SK-N-SH treated with all-trans-retinoic acid at 6 μM for 48 hours (cell line): Measurements from ENCODE around the gene RBMS3.

Source experiments
- ATAC-seq: fragments of 200-7000 bp; cut with Tn5 transposase; 3 replicates; pipeline ENCODE4 v1.9.1; 2020; ENCODE audit warnings: mild to moderate bottlenecking, moderate library complexity
- ARNTL ChIP-seq: fragments of 450-650 bp; formaldehyde crosslinking; IDR thresholded peaks from 2 replicates; pipeline ENCODE4 v1.5.0; 2020; ENCODE audit warnings: low read depth, mild to moderate bottlenecking, moderate library complexity, borderline replicate concordance
- BACH2 ChIP-seq: fragments of 250-450 bp; sonication (Bioruptor Pico); IDR thresholded peaks from 2 replicates; pipeline ENCODE4 v1.9.0; 2021; ENCODE audit warnings: mild to moderate bottlenecking, borderline replicate concordance
- CSDC2 ChIP-seq: fragments of 250-450 bp; sonication (Bioruptor Pico); IDR thresholded peaks from 2 replicates; pipeline ENCODE4 v1.5.0; 2020; ENCODE audit warnings: mild to moderate bottlenecking, moderate library complexity
- ESRRG ChIP-seq: fragments of 250-450 bp; sonication (Bioruptor Pico); IDR thresholded peaks from 2 replicates; pipeline ENCODE4 v1.6.1; 2021; ENCODE audit warnings: mild to moderate bottlenecking
- GLIS3 ChIP-seq: fragments of 250-450 bp; sonication (Bioruptor Pico); IDR thresholded peaks from 2 replicates; pipeline ENCODE4 v1.5.0; 2020; ENCODE audit warnings: mild to moderate bottlenecking, moderate library complexity
- ISL1 ChIP-seq: fragments of 250-450 bp; sonication (Bioruptor Pico); IDR thresholded peaks from 2 replicates; pipeline ENCODE4 v2.1.2; 2022; ENCODE audit warnings: mild to moderate bottlenecking, moderate library complexity
- PPARA ChIP-seq: fragments of 250-450 bp; sonication (Bioruptor Pico); IDR thresholded peaks from 2 replicates; pipeline ENCODE4 v1.5.0; 2020; ENCODE audit warnings: mild to moderate bottlenecking, borderline replicate concordance
- RARB ChIP-seq: fragments of 250-450 bp; sonication (Bioruptor Pico); IDR thresholded peaks from 2 replicates; pipeline ENCODE4 v1.8.0; 2021; ENCODE audit warnings: mild to moderate bottlenecking, moderate library complexity
- SNAI2 ChIP-seq: fragments of 250-450 bp; sonication (Bioruptor Pico); IDR thresholded peaks from 2 replicates; pipeline ENCODE4 v1.5.0; 2020; ENCODE audit warnings: mild to moderate bottlenecking, moderate library complexity
- TCF4 ChIP-seq: fragments of 250-450 bp; sonication (Bioruptor Pico); IDR thresholded peaks from 2 replicates; pipeline ENCODE4 v1.8.0; 2021; ENCODE audit warnings: mild to moderate bottlenecking, moderate library complexity, borderline replicate concordance
- TOX ChIP-seq: fragments of 250-450 bp; sonication (Bioruptor Pico); IDR thresholded peaks from 2 replicates; pipeline ENCODE4 v1.8.0; 2021; ENCODE audit warnings: mild to moderate bottlenecking, moderate library complexity, borderline replicate concordance
- ZC3H10 ChIP-seq: fragments of 250-450 bp; sonication (Bioruptor Pico); IDR thresholded peaks from 2 replicates; pipeline ENCODE4 v1.5.1; 2021; ENCODE audit warnings: mild to moderate bottlenecking, moderate library complexity
- ZFP3 ChIP-seq: fragments of 250-450 bp; sonication (Bioruptor Pico); IDR thresholded peaks from 2 replicates; pipeline ENCODE4 v1.5.0; 2020; ENCODE audit warnings: mild to moderate bottlenecking, moderate library complexity
- ZFP30 ChIP-seq: fragments of 450-650 bp; formaldehyde crosslinking; IDR thresholded peaks from 2 replicates; pipeline ENCODE4 v1.5.0; 2022; ENCODE audit warnings: mild to moderate bottlenecking, moderate library complexity
- ZNF565 ChIP-seq: fragments of 450-650 bp; formaldehyde crosslinking; conservative IDR thresholded peaks from 2 replicates; pipeline ENCODE4 v1.5.0; 2020; ENCODE audit warnings: low read depth, mild to moderate bottlenecking, moderate library complexity
- ZNF70 ChIP-seq: fragments of 450-650 bp; formaldehyde crosslinking; IDR thresholded peaks from 2 replicates; pipeline ENCODE4 v1.5.0; 2020; ENCODE audit warnings: mild to moderate bottlenecking, moderate library complexity
- ZNF8 ChIP-seq: fragments of 450-650 bp; formaldehyde crosslinking; IDR thresholded peaks from 2 replicates; pipeline ENCODE4 v1.5.0; 2020; ENCODE audit warnings: mild to moderate bottlenecking, moderate library complexity
- TF ChIP-seq, protein P1 (sequence below): fragments of 250-450 bp; sonication (Bioruptor Pico); IDR thresholded peaks from 2 replicates; pipeline ENCODE4 v1.5.1; 2020; ENCODE audit warnings: low read depth, mild to moderate bottlenecking, moderate library complexity
- TF ChIP-seq, protein P2 (sequence below): fragments of 250-450 bp; sonication (Bioruptor Pico); IDR thresholded peaks from 2 replicates; pipeline ENCODE4 v1.5.0; 2020; ENCODE audit warnings: mild to moderate bottlenecking, moderate library complexity
- TF ChIP-seq, protein P3 (sequence below): fragments of 250-450 bp; sonication (Bioruptor Pico); IDR thresholded peaks from 2 replicates; pipeline ENCODE4 v1.5.1; 2021; ENCODE audit warnings: mild to moderate bottlenecking, moderate library complexity

The RBMS3 gene

GRCh38 chr3:29312960-29313452 lies 32.1 kb downstream of the RBMS3 start:
- TF ChIP-seq, protein P1, sequence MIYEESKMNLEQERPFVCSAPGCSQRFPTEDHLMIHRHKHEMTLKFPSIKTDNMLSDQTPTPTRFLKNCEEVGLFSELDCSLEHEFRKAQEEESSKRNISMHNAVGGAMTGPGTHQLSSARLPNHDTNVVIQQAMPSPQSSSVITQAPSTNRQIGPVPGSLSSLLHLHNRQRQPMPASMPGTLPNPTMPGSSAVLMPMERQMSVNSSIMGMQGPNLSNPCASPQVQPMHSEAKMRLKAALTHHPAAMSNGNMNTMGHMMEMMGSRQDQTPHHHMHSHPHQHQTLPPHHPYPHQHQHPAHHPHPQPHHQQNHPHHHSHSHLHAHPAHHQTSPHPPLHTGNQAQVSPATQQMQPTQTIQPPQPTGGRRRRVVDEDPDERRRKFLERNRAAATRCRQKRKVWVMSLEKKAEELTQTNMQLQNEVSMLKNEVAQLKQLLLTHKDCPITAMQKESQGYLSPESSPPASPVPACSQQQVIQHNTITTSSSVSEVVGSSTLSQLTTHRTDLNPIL (CRISPR knock-in tag), result no peak
- peak; percentile 51 for ATAC-seq

DNA sequence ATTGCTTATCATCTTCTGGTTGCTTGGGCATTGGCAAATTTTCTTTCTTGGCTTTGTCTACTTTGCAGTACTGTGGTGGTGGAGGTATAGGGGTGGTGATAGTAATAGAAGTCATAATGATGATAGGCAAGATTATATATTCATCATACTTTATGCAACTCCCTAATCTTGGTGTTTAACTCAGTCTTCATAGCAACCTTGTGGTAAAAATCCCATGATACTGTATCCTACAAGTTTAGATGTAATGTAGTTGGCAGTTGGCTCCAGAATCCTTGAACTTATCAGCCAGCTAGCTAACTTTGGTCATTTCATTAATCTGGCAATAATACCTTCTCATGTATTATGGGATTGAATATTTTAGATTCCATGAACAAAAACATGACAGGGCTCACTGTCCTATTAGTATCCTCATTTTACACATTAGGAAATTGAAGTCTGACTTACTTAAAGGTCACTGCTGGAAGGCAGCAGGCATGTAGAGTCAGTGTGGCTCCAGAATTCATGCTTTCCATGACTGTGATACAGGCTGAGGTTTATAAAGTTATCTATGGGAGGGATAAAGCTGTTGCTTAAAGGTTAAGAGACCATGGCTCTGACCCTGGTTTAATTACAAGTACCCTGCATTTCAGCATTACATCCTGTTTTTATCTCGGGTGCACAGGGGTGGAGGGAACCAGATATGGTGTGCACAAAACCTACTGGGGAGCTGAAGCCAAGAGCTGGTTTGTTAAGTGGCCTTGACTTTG lies 33.3 kb downstream of the RBMS3 start:
- TF ChIP-seq CSDC2 (CRISPR knock-in tag) (no peak), ISL1 (no peak)
- ATAC-seq, result no peak

GRCh38 chr3:29314727-29315088 lies 33.8 kb downstream of the RBMS3 start:
- TF ChIP-seq ISL1 (peak; percentile 34; the same call in 1 of the 2 replicates), ZFP30 (CRISPR knock-in tag) (no peak)

DNA sequence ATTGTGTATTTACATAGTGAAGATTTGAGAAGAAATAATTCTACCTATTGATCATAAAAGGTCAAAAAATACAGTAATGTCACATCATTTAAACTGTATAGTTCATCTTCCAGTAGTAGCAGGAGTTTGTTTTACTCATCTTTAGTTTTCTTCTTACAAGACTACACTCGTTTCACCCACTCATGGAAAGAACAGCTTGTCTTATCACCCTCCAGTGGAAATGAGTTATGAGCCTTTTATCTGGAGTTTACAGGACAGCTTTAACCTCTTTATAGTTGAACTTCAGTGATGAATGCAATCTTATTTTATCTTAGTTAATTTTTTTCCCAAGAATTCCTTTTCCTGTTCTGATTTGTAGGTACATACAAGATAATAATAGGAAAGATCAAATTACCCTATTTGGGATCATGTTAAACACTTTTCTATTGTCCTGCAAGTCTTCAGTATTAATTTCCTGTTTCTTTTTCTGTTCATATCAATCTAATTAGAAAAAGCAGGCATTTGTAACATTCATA lies 36.8 kb downstream of the RBMS3 start:
- TF ChIP-seq, protein P2, sequence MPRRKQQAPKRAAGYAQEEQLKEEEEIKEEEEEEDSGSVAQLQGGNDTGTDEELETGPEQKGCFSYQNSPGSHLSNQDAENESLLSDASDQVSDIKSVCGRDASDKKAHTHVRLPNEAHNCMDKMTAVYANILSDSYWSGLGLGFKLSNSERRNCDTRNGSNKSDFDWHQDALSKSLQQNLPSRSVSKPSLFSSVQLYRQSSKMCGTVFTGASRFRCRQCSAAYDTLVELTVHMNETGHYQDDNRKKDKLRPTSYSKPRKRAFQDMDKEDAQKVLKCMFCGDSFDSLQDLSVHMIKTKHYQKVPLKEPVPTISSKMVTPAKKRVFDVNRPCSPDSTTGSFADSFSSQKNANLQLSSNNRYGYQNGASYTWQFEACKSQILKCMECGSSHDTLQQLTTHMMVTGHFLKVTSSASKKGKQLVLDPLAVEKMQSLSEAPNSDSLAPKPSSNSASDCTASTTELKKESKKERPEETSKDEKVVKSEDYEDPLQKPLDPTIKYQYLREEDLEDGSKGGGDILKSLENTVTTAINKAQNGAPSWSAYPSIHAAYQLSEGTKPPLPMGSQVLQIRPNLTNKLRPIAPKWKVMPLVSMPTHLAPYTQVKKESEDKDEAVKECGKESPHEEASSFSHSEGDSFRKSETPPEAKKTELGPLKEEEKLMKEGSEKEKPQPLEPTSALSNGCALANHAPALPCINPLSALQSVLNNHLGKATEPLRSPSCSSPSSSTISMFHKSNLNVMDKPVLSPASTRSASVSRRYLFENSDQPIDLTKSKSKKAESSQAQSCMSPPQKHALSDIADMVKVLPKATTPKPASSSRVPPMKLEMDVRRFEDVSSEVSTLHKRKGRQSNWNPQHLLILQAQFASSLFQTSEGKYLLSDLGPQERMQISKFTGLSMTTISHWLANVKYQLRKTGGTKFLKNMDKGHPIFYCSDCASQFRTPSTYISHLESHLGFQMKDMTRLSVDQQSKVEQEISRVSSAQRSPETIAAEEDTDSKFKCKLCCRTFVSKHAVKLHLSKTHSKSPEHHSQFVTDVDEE (CRISPR knock-in tag), result peak; percentile 65; the same call in 1 of the 2 replicates
- TF ChIP-seq ISL1 (peak; percentile 49; the same call in 1 of the 2 replicates), TOX (CRISPR knock-in tag) (no peak), ZC3H10 (0 out of 2 replicates have a peak, but pooled peaks have one; percentile 11), ZFP30 (CRISPR knock-in tag) (no peak), TCF4 (CRISPR knock-in tag) (peak; percentile 34; the same call in 1 of the 2 replicates)
- TF ChIP-seq, all 23 proteins: peak for 4
- ATAC-seq, result peak; percentile 9; the same call in 2 of the 3 replicates

More at GRCh38 chr3:29314727-29315088, 33.8 kb downstream of the RBMS3 start:
- no peak for ATAC-seq

- TF ChIP-seq SNAI2 (CRISPR knock-in tag) (no peak), TOX (CRISPR knock-in tag) (0 out of 2 replicates have a peak, but pooled peaks have one; percentile 37), PPARA (CRISPR knock-in tag) (no peak), GLIS3 (CRISPR knock-in tag) (0 out of 2 replicates have a peak, but pooled peaks have one; percentile 68)
- ATAC-seq, result peak; percentile 73
Measured at GRCh38 chr3:29318251-29318650, 37.4 kb downstream of the RBMS3 start.

DNA sequence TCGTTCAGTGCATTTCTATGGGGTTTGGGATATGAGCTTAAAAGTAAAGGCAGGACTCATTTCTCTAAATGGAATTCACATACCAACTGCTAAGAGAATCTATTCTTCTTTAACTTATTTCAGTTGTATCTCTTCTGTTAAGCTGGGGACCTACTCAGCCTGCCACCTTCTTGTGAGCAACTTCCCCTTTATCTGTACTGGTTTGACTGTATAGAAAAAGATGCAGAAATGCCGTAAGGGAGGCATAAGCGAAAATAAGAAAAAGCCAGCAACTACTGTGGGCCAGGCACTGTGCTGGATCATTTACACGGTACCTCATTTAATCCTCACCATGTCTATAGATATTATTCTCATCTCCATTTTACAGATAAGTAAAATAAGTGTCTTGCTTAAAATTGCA lies 38.4 kb downstream of the RBMS3 start:
- TF ChIP-seq ZC3H10 (no peak), PPARA (CRISPR knock-in tag) (no peak), ESRRG (CRISPR knock-in tag) (no peak), RARB (CRISPR knock-in tag) (no peak), TCF4 (CRISPR knock-in tag) (no peak), ZFP3 (CRISPR knock-in tag) (no peak), ZFP30 (CRISPR knock-in tag) (no peak)
- TF ChIP-seq, protein P1 (CRISPR knock-in tag), result no peak
- ATAC-seq, result no peak

- no peak for ATAC-seq
- TF ChIP-seq ARNTL (CRISPR knock-in tag) (no peak), ZNF565 (CRISPR knock-in tag) (no peak), RARB (CRISPR knock-in tag) (no peak), ZC3H10 (no peak), ISL1 (no peak), CSDC2 (CRISPR knock-in tag) (no peak), BACH2 (no peak), ZNF8 (CRISPR knock-in tag) (no peak), SNAI2 (CRISPR knock-in tag) (no peak), ZNF70 (CRISPR knock-in tag) (no peak)
- TF ChIP-seq, protein P2 (CRISPR knock-in tag), result no peak
- TF ChIP-seq, protein P3, sequence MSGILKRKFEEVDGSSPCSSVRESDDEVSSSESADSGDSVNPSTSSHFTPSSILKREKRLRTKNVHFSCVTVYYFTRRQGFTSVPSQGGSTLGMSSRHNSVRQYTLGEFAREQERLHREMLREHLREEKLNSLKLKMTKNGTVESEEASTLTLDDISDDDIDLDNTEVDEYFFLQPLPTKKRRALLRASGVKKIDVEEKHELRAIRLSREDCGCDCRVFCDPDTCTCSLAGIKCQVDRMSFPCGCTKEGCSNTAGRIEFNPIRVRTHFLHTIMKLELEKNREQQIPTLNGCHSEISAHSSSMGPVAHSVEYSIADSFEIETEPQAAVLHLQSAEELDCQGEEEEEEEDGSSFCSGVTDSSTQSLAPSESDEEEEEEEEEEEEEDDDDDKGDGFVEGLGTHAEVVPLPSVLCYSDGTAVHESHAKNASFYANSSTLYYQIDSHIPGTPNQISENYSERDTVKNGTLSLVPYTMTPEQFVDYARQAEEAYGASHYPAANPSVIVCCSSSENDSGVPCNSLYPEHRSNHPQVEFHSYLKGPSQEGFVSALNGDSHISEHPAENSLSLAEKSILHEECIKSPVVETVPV (CRISPR knock-in tag), result no peak
Measured at GRCh38 chr3:29319798-29320197, 38.9 kb downstream of the RBMS3 start.
